WTC11 (cell line): ENCODE measurements around the gene STAT6.

Experiments
- ATF3 ChIP-seq: sonication (generic); formaldehyde crosslinking; conservative IDR thresholded peaks from 2 replicates; pipeline ENCODE4 v1.8.1; 2022; ENCODE audit warnings: mild to moderate bottlenecking, missing genetic modification reagents
- CTCF ChIP-seq: fragments of 200-600 bp; IDR thresholded peaks from 2 replicates; pipeline ENCODE4 v1.8.0; 2022; ENCODE audit warnings: antibody characterized with exemption
- ESRRA ChIP-seq: sonication (generic); formaldehyde crosslinking; IDR thresholded peaks from 2 replicates; pipeline ENCODE4 v1.8.1; 2022; ENCODE audit warnings: mild to moderate bottlenecking, missing genetic modification reagents, borderline replicate concordance
- IRF1 ChIP-seq: sonication (generic); formaldehyde crosslinking; IDR thresholded peaks from 2 replicates; pipeline ENCODE4 v1.8.0; 2023; ENCODE audit warnings: missing genetic modification reagents
- JAZF1 ChIP-seq: fragments of 250-450 bp; sonication (Bioruptor Pico); IDR thresholded peaks from 2 replicates; pipeline ENCODE4 v1.9.0; 2021; ENCODE audit warnings: moderate library complexity, mild to moderate bottlenecking, inconsistent platforms
- JUN ChIP-seq: sonication (generic); formaldehyde crosslinking; IDR thresholded peaks from 2 replicates; pipeline ENCODE4 v1.8.0; 2023; ENCODE audit warnings: mild to moderate bottlenecking, missing genetic modification reagents
- MAX ChIP-seq: sonication (generic); formaldehyde crosslinking; IDR thresholded peaks from 2 replicates; pipeline ENCODE4 v1.8.0; 2022; ENCODE audit warnings: mild to moderate bottlenecking, missing genetic modification reagents
- MLX ChIP-seq: sonication (generic); formaldehyde crosslinking; IDR thresholded peaks from 2 replicates; pipeline ENCODE4 v1.8.1; 2023; ENCODE audit warnings: mild to moderate bottlenecking, missing genetic modification reagents, moderate library complexity
- NR1H2 ChIP-seq: sonication (generic); formaldehyde crosslinking; IDR thresholded peaks from 2 replicates; pipeline ENCODE4 v1.9.0; 2021; ENCODE audit warnings: mild to moderate bottlenecking, moderate library complexity, missing genetic modification reagents
- SP1 ChIP-seq: sonication (generic); formaldehyde crosslinking; conservative IDR thresholded peaks from 2 replicates; pipeline ENCODE4 v1.8.1; 2022; ENCODE audit warnings: missing genetic modification reagents
- ZNF138 ChIP-seq: sonication (generic); formaldehyde crosslinking; conservative IDR thresholded peaks from 2 replicates; pipeline ENCODE4 v1.8.1; 2022; ENCODE audit warnings: mild to moderate bottlenecking, moderate library complexity, missing genetic modification reagents
- ZNF512 ChIP-seq: sonication (generic); formaldehyde crosslinking; IDR thresholded peaks from 2 replicates; pipeline ENCODE4 v1.8.1; 2022; ENCODE audit warnings: missing genetic modification reagents, borderline replicate concordance

- TF ChIP-seq CTCF (no peak), ZNF138 (no peak), MLX (no peak), ATF3 (CRISPR knock-in tag) (no peak), JUN (CRISPR knock-in tag) (no peak), ESRRA (CRISPR knock-in tag) (no peak), NR1H2 (no peak), ZNF512 (CRISPR knock-in tag) (no peak), SP1 (no peak), MAX (CRISPR knock-in tag) (no peak), IRF1 (CRISPR knock-in tag) (no peak), JAZF1 (CRISPR knock-in tag) (no peak)
These were observed 24.6 kb downstream of the STAT6 start for GRCh38 chr12:57086493-57087009.
